Brain microvascular endothelial cell (primary cell): ENCODE results near the gene DBH.

Experiments
- DNase-seq: peaks from one replicate; pipeline ENCODE4 v3.0.0-alpha.2; 2020
- H3K27ac ChIP-seq: fragments of 250-450 bp; sonication (Bioruptor Pico); 2 replicates; pipeline ENCODE4 v1.5.1; 2020; ENCODE audit warnings: mild to moderate bottlenecking, moderate library complexity
- H3K27me3 ChIP-seq: fragments of 250-450 bp; sonication (Bioruptor Pico); replicated peaks from 2 replicates; pipeline ENCODE4 v1.5.1; 2020; ENCODE audit warnings: mild to moderate bottlenecking
- H3K36me3 ChIP-seq: fragments of 250-450 bp; sonication (Bioruptor Pico); replicated peaks from 2 replicates; pipeline ENCODE4 v1.5.1; 2020; ENCODE audit warnings: mild to moderate bottlenecking
- H3K4me3 ChIP-seq: 2 replicates; pipeline ENCODE4 v1.5.1; 2011; ENCODE audit warnings: low read depth, mild to moderate bottlenecking, control low read depth, low read length, moderate library complexity
- in situ Hi-C: cut with HindIII; loops from 2 replicates; pipeline ENCODE4 v1.10.0; 2017; ENCODE audit warnings: low sequenced_read_pairs, low pct_ligation_motif_present
- TF ChIP-seq, protein P1 (sequence below): IDR thresholded peaks from 2 replicates; pipeline ENCODE4 v1.5.1; 2011; ENCODE audit warnings: low read depth, mild to moderate bottlenecking, moderate library complexity, low read length, control low read depth, inconsistent platforms; ENCODE audit errors: missing control alignments

DBH gene

DNA sequence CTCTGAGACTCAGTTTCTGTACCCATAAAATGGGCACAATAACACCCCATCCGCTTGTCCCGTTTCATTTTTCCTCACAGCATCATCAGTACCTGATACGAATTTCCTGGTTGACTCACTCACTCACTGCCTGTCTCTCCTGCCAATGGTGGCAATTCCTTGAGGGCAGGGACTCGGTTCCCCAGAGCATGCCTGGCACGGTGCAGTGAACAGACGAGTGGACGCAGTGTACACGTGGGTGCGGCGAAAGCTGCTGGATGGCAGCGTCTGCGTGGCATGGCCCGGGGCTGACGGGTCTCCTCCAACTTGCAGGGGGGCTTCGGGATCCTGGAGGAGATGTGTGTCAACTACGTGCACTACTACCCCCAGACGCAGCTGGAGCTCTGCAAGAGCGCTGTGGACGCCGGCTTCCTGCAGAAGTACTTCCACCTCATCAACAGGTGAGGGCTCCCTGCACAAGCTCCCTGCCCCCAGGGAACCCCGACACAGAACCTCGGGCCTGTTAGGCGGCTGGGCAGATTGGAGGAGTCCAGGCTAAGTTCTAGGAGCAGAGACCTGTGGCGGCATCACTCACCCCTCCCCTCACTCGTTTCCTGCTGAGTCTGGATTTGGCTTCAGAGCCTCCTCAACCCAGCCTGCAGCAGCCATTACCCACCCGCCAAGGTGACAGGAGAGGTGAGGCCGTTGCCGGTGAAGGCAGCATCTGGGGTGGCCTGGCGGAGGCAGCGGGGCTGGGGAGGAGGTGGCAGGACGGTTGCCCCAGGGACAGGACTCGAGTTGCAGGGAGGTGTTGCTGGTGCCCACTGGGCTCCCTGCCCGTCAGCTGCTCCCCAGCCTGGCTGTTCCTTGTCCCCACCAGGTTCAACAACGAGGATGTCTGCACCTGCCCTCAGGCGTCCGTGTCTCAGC is 20.3 kb downstream of the DBH start:
- TF ChIP-seq, protein P1, sequence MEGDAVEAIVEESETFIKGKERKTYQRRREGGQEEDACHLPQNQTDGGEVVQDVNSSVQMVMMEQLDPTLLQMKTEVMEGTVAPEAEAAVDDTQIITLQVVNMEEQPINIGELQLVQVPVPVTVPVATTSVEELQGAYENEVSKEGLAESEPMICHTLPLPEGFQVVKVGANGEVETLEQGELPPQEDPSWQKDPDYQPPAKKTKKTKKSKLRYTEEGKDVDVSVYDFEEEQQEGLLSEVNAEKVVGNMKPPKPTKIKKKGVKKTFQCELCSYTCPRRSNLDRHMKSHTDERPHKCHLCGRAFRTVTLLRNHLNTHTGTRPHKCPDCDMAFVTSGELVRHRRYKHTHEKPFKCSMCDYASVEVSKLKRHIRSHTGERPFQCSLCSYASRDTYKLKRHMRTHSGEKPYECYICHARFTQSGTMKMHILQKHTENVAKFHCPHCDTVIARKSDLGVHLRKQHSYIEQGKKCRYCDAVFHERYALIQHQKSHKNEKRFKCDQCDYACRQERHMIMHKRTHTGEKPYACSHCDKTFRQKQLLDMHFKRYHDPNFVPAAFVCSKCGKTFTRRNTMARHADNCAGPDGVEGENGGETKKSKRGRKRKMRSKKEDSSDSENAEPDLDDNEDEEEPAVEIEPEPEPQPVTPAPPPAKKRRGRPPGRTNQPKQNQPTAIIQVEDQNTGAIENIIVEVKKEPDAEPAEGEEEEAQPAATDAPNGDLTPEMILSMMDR: no peak
- in situ Hi-C loops: no loop called here
- Histone ChIP-seq H3K27ac (no peak overlapping the region), H3K36me3 (no peaks in the 10 kb centered on the region), H3K27me3 (no peaks in the 10 kb centered on the region), H3K4me3 (no peak overlapping the region)
- DNase-seq: no peak

DNA sequence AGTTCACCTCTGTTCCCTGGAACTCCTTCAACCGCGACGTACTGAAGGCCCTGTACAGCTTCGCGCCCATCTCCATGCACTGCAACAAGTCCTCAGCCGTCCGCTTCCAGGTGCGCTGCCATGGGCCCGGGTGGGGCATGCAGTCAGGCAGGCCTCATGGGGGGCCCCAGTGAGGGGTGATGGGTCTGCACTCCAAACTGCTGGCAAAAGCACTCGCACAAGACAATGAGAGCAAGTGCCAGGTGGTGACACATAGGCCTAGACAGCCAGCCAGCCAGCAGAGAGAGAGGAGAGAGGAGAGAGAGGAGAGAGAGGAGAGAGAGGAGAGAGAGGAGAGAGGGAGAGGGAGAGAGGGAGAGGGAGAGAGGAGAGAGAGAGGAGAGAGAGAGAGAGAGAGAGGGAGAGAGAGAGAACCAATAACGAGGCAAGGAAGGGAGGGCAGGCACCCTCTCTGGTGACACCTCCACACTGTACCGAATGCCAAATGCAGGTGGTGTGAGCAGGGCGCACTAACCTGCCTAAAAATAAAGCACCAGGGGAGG is 21.0 kb downstream of the DBH start:
- no peaks in the 10 kb centered on the region for H3K27me3 ChIP-seq
- no peaks in the 10 kb centered on the region for H3K36me3 ChIP-seq
- DNase-seq: no peak
- in situ Hi-C loops: no loop called here
- TF ChIP-seq, protein P1: no peak
- no peak overlapping the region for H3K4me3 ChIP-seq
- H3K27ac ChIP-seq: no peak overlapping the region

DNA sequence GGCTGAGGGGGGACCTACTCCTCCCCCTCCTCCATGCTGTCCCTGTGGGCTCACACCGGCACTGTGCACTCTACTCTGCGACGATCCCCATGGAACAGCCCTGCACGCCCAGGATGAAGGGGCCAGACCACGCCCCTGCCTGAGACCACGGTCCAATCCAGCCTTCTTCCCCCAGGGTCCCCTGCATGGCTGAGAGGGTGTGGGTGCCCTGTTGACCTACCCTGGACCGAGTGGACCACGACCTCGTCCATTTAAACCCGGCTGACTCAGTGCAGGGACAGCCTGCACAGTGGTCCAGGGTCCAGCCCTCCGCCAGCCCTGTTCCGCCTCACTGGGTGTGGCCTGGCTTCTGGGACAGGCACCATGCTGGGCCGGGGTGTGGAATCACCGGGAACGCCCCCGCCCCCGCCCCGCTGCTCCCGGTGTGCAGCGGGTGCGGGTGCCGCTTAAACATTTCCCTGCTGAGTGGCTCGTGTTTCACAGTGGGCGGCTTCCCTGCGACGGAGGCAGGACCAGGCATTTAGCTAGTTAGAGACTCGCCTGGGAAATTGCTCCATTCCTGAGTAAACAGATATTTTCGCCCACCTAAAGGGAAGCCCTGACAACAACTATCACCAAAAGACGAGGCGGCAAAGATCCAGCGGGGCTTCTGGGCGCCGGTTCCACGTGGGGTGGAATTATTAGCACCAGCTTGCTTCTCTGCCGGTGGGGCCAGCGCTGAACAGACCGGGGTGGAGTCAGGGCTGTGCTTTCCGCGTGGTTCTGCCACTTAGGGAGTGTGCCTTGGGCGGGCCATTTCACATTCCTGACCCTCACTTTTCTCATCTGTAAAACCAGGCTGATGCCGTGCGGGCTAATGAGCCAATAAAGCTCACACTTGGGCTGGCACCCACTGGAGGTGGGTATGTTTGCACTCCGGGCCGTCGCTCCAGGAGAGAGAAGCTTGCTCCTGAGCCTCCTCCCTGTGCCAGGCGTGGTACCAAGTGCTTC is 22.6 kb downstream of the DBH start:
- Histone ChIP-seq H3K27ac (no peak overlapping the region), H3K36me3 (no peaks in the 10 kb centered on the region), H3K4me3 (no peak overlapping the region), H3K27me3 (no peaks in the 10 kb centered on the region)
- TF ChIP-seq, protein P1: no peak
- peak; percentile 11 for DNase-seq
- in situ Hi-C loops: no loop called here

DNA sequence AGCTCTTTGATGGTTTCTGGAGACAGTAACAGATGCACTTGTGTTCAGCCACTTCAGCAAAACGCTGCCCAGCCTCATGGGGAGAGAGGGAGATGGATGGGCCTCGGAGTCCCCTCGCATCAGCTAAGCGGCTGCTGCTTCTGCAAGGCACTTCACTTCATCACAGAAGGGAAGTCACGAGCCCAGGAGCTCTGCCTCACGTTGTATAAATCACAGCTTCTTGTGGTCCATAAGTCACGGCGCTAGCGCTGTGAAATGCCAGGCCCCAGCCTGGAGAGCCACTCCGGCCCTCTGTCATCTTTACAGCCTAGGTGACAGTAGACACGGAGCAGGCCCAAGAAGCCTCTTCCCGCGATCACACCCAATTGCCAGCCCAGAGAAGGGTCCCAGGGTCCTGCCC is 23.4 kb downstream of the DBH start:
- Histone ChIP-seq H3K27me3 (no peaks in the 10 kb centered on the region), H3K36me3 (no peaks in the 10 kb centered on the region), H3K4me3 (no peak overlapping the region), H3K27ac (no peak overlapping the region)
- TF ChIP-seq, protein P1: no peak
- DNase-seq: no peak
- in situ Hi-C loops: no loop called here

DNA sequence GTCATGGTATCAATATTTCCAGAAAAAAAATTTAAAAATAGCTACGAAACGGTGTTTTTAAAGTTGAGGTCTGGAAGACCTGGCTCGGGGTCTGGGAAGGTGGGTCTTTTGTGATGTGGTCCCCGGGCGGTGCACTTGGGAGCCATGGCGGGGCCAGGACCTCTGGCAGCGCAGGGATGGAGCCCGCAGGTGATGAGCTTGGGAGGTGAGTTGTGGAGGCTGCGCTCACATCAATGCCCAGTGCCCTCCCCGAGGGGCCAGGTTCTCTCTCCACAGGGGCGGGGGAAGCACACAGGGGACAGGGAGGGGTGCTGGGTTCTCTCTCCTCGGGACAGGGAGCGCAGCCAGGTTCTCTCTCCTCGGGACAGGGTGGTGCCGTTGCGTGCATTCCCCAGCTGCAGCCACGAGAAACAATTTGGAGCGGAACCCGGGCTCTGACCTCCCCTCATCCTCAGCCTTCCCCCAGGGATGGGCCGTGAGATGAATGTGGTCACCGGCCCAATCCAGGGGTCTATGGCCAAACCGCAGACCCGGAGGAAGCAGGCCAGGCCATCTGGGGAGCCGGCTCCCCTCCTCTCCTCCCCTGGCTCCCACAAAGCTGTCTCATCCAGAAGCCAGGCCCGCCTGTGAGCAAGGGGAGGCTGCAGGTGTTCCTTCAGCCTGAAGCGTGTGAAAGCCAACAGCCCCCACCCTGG is 25.8 kb downstream of the DBH start:
- Histone ChIP-seq H3K36me3 (no peaks in the 10 kb centered on the region), H3K27ac (no peak overlapping the region), H3K27me3 (no peaks in the 10 kb centered on the region), H3K4me3 (no peak overlapping the region)
- no peak for DNase-seq
- TF ChIP-seq, protein P1: no peak
- in situ Hi-C loops: no loop called here
